Esophagus squamous epithelium (tissue), 5 donors: ENCODE results near the gene MATK. TPM values are rescaled to one million over a fixed set of nuclear protein-coding genes. Genes with fewer than 3 reads are reported as not detected.

Experiments used
- DNase-seq: peaks from one replicate; lab custom pipeline; 2025; lab: John Stamatoyannopoulos, UW
- H3K27ac ChIP-seq, 4 donors: fragments of 200-600 bp; sonication (generic); one replicate each; pipeline ENCODE4 v1.5.1; 2016 to 2019; ENCODE audit warnings: mild to moderate bottlenecking in 1 of 4
- H3K27me3 ChIP-seq, 4 donors: fragments of 200-600 bp; sonication (generic); 1 replicate in 3 of 4; 2 replicates in 1 of 4; pipeline versions ENCODE4 v1.5.1 to v1.6.0; 2017 to 2021; ENCODE audit warnings: antibody characterized with exemption in 1 of 4
- H3K36me3 ChIP-seq, 3 donors: fragments of 200-600 bp; sonication (generic); one replicate each; pipeline ENCODE4 v1.5.1; 2016 to 2019
- H3K4me1 ChIP-seq, 3 donors: fragments of 200-600 bp; sonication (generic); one replicate each; pipeline ENCODE4 v1.5.1; 2017 to 2019
- H3K4me3 ChIP-seq, 4 donors: fragments of 200-600 bp; sonication (generic); 1 replicate in 3 of 4; 2 replicates in 1 of 4; pipeline ENCODE4 v1.5.1; 2016 to 2019; ENCODE audit warnings: mild to moderate bottlenecking in 2 of 4, moderate library complexity in 1 of 4
- H3K9me3 ChIP-seq, 3 donors: fragments of 200-600 bp; sonication (generic); one replicate each; pipeline ENCODE4 v1.5.1; 2016 to 2019
- POLR2A ChIP-seq, 4 donors: fragments of 450-650 bp; IDR thresholded peaks; one replicate each; pipeline ENCODE4 v1.6.1; 2017; ENCODE audit warnings: antibody characterized with exemption in 4 of 4, mild to moderate bottlenecking in 4 of 4, moderate library complexity in 3 of 4
- WGBS, 2 donors: methylation state at CpG; one replicate each; pipeline ENCODE4 v1.1.5; 2018; 5-methylcytosine and 5-hydroxymethylcytosine counted together
- intact Hi-C: fragments of 100-400 bp; cut with DNase I; formaldehyde crosslinking; loops from one replicate; pipeline ENCODE4 v1.15.0; 2022
- total RNA-seq, 4 donors: library from RNA; depleted of rRNA; stranded (reverse); fragments of >200 nt; gene quantifications; one replicate each; pipeline ENCODE4 v1.1.0, GENCODE V29; 2016
- TF ChIP-seq, protein P1 (sequence below), 6 experiments: fragments of 450-650 bp in 4 of 6; fragments of 200-600 bp in 2 of 6; sonication (generic) in 2 of 6; IDR thresholded peaks; one replicate each; pipeline ENCODE4 v1.5.1; 2016 to 2019; ENCODE audit warnings: antibody characterized with exemption in 6 of 6, mild to moderate bottlenecking in 4 of 6, moderate library complexity in 4 of 6
- donor health status: DM: yes; HTN: yes; CAD: no.

Gene MATK
- total RNA-seq, 4 donors from 2014 or later = 1.1 to 4.4 (median 2.1) TPM; not detected in 1

GRCh38 chr19:3740431-3740830, 45.8 kb downstream of the MATK start:
- no peaks in the 10 kb centered on the region for H3K4me1 ChIP-seq
- H3K27me3 ChIP-seq = peaks cover 0 to 5% (median 0%) of the 10 kb centered on the region in 4 donors
- no peak overlapping the region for H3K4me3 ChIP-seq
- 91 to 96% methylated on average over 7 to 18 of the region's 24 CpGs for WGBS, 2 donors
- H3K36me3 ChIP-seq = peaks cover 0 to 26% (median 0%) of the 10 kb centered on the region in 3 donors
- H3K27ac ChIP-seq = no peak overlapping the region
- intact Hi-C loops = no loop called here
- H3K9me3 ChIP-seq = no peaks in the 10 kb centered on the region
- no peak for DNase-seq
- no peak for TF ChIP-seq POLR2A (IDR thresholded peaks at IDR 0.05)
- TF ChIP-seq, protein P1, sequence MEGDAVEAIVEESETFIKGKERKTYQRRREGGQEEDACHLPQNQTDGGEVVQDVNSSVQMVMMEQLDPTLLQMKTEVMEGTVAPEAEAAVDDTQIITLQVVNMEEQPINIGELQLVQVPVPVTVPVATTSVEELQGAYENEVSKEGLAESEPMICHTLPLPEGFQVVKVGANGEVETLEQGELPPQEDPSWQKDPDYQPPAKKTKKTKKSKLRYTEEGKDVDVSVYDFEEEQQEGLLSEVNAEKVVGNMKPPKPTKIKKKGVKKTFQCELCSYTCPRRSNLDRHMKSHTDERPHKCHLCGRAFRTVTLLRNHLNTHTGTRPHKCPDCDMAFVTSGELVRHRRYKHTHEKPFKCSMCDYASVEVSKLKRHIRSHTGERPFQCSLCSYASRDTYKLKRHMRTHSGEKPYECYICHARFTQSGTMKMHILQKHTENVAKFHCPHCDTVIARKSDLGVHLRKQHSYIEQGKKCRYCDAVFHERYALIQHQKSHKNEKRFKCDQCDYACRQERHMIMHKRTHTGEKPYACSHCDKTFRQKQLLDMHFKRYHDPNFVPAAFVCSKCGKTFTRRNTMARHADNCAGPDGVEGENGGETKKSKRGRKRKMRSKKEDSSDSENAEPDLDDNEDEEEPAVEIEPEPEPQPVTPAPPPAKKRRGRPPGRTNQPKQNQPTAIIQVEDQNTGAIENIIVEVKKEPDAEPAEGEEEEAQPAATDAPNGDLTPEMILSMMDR (IDR thresholded peaks at IDR 0.05) = no peak

GRCh38 chr19:3738477-3739220, 47.5 kb downstream of the MATK start:
- peaks cover 0 to 44% (median 0%) of the 10 kb centered on the region in 3 donors for H3K36me3 ChIP-seq
- H3K4me3 ChIP-seq = no peak overlapping the region
- TF ChIP-seq, protein P1 (IDR thresholded peaks at IDR 0.05) = no peak
- TF ChIP-seq POLR2A (IDR thresholded peaks at IDR 0.05) = no peak
- H3K4me1 ChIP-seq = no peaks in the 10 kb centered on the region
- H3K9me3 ChIP-seq = no peaks in the 10 kb centered on the region
- DNase-seq = no peak
- peaks cover 0 to 5% (median 0%) of the 10 kb centered on the region in 4 donors for H3K27me3 ChIP-seq
- H3K27ac ChIP-seq = no peak overlapping the region
- WGBS, 2 donors = 67 to 85% methylated on average over 8 to 13 of the region's 32 CpGs
- intact Hi-C loops = no loop called here

DNA sequence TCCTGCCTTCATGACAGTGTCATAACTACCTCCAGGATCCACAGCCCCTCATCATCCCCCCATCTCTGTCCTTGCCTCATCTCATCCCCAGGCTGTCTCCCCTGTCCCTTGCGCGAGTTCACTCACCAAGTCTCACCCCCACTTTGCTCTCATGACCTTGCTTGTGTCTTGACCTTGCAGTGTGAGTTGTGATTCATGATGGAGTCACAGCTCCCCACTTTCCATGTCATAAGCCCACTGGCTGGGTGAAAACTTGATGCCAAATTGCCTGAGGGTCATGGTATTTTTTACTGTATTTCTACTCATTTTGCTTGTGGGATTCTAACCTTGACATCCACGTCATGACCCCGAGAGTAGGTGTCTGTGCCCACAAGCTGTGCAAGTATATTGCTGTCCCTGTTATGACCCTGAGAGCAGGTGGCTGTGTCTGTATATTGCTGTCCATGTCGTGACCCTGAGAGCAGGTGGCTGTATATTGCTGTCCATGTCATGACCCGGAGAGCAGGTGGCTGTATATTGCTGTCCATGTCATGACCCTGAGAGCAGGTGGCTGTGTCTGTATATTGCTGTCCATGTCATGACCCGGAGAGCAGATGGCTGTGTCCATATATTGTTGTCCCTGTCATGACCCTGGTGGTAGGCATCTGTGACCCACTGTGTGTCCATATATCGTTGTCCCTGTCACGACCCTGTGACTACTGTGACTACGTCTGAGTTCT, 48.5 kb downstream of the MATK start:
- Histone ChIP-seq H3K27ac (no peak overlapping the region), H3K4me1 (no peaks in the 10 kb centered on the region), H3K27me3 (peaks cover 0 to 5% (median 0%) of the 10 kb centered on the region in 4 donors), H3K4me3 (no peak overlapping the region), H3K9me3 (no peaks in the 10 kb centered on the region), H3K36me3 (peaks cover 0 to 46% (median 0%) of the 10 kb centered on the region in 3 donors)
- no peak for TF ChIP-seq POLR2A (IDR thresholded peaks at IDR 0.05)
- TF ChIP-seq, protein P1 (IDR thresholded peaks at IDR 0.05) = no peak
- WGBS, 2 donors = 81 to 90% methylated on average over 6 to 10 of the region's 10 CpGs
- intact Hi-C loops = no loop called here
- DNase-seq = no peak

- 68 to 78% methylated on average over 6 to 16 of the region's 21 CpGs for WGBS, 2 donors
- H3K9me3 ChIP-seq = no peaks in the 10 kb centered on the region
- H3K4me1 ChIP-seq = no peaks in the 10 kb centered on the region
- H3K27me3 ChIP-seq = peaks cover 0 to 5% (median 0%) of the 10 kb centered on the region in 4 donors
- no peak for TF ChIP-seq POLR2A (IDR thresholded peaks at IDR 0.05)
- TF ChIP-seq, protein P1 (IDR thresholded peaks at IDR 0.05) = no peak
- no peak overlapping the region for H3K4me3 ChIP-seq
- intact Hi-C loops = no loop called here
- H3K27ac ChIP-seq = no peak overlapping the region
- no peak for DNase-seq
- H3K36me3 ChIP-seq = peaks cover 0 to 46% (median 0%) of the 10 kb centered on the region in 3 donors
These were observed 50.0 kb downstream of the MATK start for GRCh38 chr19:3736106-3736724.

DNA sequence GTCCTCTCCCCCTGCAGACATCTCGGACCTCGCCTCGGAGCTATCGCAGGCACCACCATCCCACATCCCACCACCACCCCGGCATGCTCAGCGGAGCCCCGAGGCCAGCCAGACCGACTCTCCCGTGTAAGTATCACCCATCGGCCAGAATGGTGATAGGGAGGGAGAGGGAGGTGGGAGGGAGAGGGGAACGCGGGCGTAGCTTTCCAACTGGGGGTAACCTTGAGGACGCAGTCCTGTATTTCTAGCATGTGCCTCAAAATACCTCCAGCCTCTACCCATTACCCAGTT, 51.9 kb downstream of the MATK start:
- H3K36me3 ChIP-seq = peaks cover 0 to 55% (median 0%) of the 10 kb centered on the region in 3 donors
- intact Hi-C loops = no loop called here

More for the DNA sequence above, 51.9 kb downstream of the MATK start:
- H3K9me3 ChIP-seq = no peaks in the 10 kb centered on the region
- 87 to 91% methylated on average over 4 to 8 of the region's 14 CpGs for WGBS, 2 donors
- H3K4me3 ChIP-seq = no peak overlapping the region
- no peak for DNase-seq
- H3K27me3 ChIP-seq = peaks cover 0 to 5% (median 0%) of the 10 kb centered on the region in 4 donors
- no peaks in the 10 kb centered on the region for H3K4me1 ChIP-seq
- no peak overlapping the region for H3K27ac ChIP-seq
- TF ChIP-seq, protein P1 (IDR thresholded peaks at IDR 0.05) = no peak
- no peak for TF ChIP-seq POLR2A (IDR thresholded peaks at IDR 0.05)
